Tongue (tissue), 2 donors: ENCODE data around the gene RGPD6. TPM values are rescaled to one million over a fixed set of nuclear protein-coding genes. Genes with fewer than 3 reads are reported as not detected.
"Not testable (repeated sequence)": the region's sequence is repeated elsewhere in the genome, so short reads cannot be mapped to it uniquely, and the experiment has no call there.

Source experiments
- DNase-seq: peaks from one replicate; pipeline ENCODE4 v3.0.0-alpha.2; 2015
- total RNA-seq: library from RNA; depleted of rRNA; stranded (reverse); fragments of >200 nt; gene quantifications from one replicate; pipeline ENCODE4 v1.2.3, GENCODE V29; 2014

RGPD6 gene
- 54.0 TPM for total RNA-seq

DNA sequence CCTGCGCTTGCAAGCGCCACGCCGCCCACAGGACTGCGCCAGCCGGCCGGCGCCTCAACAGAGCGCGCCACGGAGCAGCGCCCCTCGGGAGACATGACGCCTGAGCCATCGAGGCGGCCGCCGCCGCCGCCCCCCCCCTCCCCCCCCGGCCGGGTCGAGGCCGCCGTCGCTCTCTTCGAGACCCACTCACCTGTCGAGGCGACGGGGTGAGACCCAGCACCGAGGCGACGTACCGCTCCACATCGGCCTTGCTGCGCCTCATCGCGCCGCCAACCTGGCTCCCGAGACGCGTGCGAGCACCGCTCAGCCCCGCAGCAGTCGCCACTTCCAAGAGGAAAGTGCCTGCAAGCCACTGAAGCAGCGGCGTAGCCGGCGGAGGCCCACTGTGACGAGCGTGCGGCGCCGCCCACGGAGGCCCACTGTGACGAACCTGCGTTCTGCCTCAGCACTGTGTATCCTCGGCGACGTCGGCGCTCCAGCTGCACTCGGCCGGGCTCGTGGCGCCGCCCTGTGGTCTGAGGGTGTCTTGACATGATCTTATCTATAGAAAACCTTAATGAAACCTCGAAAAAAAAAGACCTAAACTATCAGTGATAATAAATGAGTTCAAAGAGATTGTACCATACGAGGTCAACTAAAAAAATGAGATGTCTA, at the start of gene RGPD6:
RGPD6 (minus strand) TSS at position 460 of the 654 bp plus-strand sequence; CDS start at position 262, 198 bp downstream.
- DNase-seq = not testable (repeated sequence)

GRCh38 chr2:110619326-110619939, 42.4 kb upstream of the RGPD6 start:
- DNase-seq = not testable (repeated sequence)

GRCh38 chr2:110613927-110614326, 36.9 kb upstream of the RGPD6 start:
- DNase-seq = not testable (repeated sequence)

- DNase-seq = not testable (repeated sequence)
These were observed 33.7 kb upstream of the RGPD6 start for GRCh38 chr2:110610613-110611250.

DNA sequence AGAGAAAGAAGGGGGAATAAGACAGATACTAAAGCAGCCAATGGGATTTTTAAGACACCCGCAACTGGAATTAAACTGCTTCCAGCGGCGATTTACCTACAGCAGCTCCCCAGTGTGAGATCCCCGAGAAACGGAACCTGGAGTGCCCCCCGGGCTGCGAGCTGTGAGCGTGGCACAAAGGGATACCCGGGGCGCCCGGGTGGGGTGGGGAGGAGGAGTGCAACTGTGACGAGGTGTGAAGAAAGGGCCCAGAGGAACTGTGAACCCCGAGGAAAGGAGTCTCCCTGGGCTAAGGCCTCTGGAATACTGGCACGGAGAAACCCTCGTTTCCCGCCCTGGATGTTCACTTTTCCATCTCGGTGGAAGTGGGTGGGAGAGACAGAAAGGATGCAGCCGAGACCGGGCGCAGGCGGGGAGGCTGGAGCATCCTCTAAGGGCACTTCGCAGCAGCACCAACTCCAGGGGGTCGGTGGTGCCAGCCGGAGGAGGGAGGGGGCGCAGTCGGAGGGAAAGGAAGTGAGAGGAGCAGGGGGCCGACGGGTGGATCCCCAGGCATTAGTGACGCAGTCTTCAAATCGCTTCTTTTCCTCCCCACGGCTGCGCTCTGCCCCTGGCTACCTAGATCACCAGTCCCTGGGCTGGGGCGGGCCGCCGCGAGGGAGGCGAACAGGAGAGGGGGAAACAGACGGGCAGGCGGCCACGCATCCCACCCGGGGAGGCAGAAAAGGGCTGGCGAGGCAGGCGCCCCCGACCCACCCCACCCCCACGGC, 33.0 kb upstream of the RGPD6 start:
- DNase-seq = not testable (repeated sequence)

GRCh38 chr2:110608788-110609502, 31.9 kb upstream of the RGPD6 start:
- DNase-seq = not testable (repeated sequence)

GRCh38 chr2:110605057-110605456, 28.0 kb upstream of the RGPD6 start:
- not testable (repeated sequence) for DNase-seq

DNA sequence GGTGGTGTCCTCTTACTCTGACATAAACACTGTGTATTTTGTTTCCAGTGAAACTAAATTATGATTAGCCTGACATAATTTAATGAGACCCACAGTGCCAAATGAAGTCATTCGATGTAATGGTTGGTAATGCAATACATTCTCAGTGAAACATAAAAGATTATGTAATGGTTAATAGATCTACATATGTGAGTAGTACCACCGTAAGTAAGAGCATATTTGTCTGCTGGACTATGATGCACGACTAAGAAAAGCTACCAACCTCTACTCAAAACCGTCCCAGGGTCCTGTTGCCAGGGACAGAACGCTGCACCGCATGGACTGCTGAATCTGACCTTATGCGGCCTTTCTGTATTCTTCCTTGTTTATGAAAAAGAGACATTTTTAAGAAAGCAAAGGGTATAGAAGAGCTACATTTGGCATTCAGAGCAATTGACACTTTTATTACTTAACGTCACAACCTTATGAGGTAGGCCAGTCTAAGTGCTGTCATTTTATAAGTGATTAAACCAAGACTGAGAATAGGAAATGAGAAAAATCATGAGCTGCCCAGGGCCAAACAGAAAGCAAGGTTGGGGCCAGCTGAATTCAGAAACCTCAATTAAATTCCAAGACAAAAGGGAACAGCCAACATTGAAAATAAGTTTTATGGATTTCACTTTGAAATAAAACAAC, 27.0 kb upstream of the RGPD6 start:
- DNase-seq = not testable (repeated sequence)

GRCh38 chr2:110602139-110602538, 25.1 kb upstream of the RGPD6 start:
- DNase-seq = not testable (repeated sequence)

DNA sequence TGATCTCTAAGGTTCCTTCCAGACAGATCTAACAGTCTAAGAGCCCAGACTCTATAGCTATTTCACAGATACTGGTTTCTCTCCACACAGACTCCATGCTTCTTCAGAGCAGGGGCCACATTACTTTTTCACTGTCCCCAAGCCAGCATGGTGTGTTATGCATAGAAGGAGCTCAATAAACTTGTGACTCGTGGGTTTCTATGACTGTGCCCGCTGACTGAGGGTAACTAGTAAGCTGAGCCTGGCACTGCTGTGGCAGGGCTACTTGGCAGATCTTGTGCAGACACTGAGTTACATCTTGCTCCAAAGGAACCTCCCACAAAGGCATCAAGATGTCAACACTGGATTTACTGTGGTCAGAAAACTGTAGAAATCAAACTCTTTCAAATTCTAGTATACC, 15.0 kb upstream of the RGPD6 start:
- DNase-seq = not testable (repeated sequence)

GRCh38 chr2:110589677-110590330, 12.8 kb upstream of the RGPD6 start:
- DNase-seq = not testable (repeated sequence)

- not testable (repeated sequence) for DNase-seq
These were observed 11.5 kb upstream of the RGPD6 start for GRCh38 chr2:110588520-110588919.

DNA sequence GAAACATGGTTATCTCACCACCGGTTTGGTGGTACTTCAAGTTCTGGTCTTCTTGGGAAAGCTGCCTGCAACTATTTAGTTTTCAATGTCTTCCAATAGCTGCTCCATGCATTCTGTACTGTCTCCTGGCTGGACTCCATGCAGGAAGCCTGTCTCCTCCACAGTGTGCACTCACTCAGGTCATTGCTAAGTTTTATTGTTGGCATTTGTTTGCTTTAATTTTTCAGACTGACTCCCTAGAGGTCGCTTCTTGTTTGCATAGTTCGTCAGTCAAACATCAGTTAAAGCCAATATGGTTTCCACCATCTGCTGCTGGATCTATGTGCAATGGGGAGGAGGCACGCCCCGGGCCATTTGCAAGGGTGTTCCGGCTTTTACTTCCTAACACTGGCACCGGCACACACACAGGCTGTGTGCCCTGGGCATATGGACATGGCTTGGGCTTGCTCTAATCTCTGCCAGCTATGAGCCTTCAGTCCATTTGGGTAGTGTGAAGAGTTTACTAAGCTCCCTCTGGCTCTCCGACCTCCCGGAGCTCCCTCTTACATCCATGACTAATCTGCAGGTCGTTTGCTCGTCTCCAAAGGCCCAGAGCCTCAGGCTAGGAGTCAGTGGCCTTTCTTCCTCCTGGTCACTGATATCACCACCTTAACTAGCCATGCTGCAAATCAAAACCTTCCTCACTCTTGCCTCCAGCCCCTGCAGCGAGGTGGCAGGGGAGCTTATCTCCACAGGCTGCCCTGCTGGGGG, 2.4 kb upstream of the RGPD6 start:
- DNase-seq = not testable (repeated sequence)

- not testable (repeated sequence) for DNase-seq
These were observed 1.4 kb upstream of the RGPD6 start for GRCh38 chr2:110578429-110578828.

- not testable (repeated sequence) for DNase-seq
These were observed 77.2 kb downstream of the RGPD6 start for GRCh38 chr2:110499755-110500377.

- not testable (repeated sequence) for DNase-seq
These were observed 81.0 kb downstream of the RGPD6 start for GRCh38 chr2:110496027-110496426.

DNA sequence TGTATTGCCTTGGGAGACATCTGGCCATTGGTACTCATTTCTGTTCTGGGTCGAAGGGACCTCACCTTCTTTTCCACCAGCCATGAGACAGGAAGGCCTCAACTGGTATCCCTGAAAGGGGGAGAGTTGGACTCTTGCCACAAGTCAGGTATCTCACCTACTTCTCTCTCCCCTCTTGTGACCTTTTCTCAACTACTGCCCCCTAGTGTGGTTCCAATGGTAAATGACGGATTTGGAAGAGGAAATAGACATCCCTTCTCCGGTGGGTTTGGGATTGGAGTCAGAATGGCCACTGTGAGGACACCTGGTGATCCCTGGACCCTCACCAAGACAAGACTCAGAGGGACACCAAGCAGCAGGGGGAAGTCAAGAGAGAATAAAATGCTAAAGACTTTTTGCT, 82.5 kb downstream of the RGPD6 start:
- not testable (repeated sequence) for DNase-seq

- DNase-seq = not testable (repeated sequence)
These were observed 88.0 kb downstream of the RGPD6 start for GRCh38 chr2:110488991-110489390.

DNA sequence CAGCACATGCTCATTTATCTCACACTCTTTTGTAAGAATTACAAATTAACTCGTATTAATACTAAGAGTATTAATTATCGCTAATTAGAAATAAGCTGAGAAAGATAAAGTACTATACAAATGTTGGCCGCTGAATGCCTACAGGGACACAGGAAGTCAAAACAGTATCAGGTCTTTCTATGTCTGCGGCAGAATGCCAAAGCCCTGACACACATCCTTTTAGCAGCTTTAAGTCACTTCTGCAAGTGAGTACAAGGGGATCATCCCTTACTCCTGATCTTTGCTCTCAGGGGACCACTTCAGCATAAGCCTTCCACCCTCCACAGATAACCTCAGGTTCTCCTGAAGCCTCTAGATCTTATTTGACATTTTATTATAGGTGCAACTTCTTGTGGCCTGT, 94.3 kb downstream of the RGPD6 start:
- not testable (repeated sequence) for DNase-seq
